GM23248 (cell line): ENCODE data around the gene PLSCR1.

ENCODE experiments used
- EZH2 ChIP-seq: fragments of 200-600 bp; sonication (generic); IDR thresholded peaks from 2 replicates; pipeline ENCODE4 v1.6.1; 2018; ENCODE audit warnings: antibody characterized with exemption, mild to moderate bottlenecking; ENCODE audit not compliant: insufficient read depth, poor library complexity, severe bottlenecking
- EZH2phosphoT487 ChIP-seq: fragments of 200-600 bp; sonication (generic); IDR thresholded peaks from 2 replicates; pipeline ENCODE4 v1.6.1; 2018; ENCODE audit warnings: antibody characterized with exemption, moderate library complexity, mild to moderate bottlenecking, low read depth; ENCODE audit not compliant: insufficient read depth

DNA sequence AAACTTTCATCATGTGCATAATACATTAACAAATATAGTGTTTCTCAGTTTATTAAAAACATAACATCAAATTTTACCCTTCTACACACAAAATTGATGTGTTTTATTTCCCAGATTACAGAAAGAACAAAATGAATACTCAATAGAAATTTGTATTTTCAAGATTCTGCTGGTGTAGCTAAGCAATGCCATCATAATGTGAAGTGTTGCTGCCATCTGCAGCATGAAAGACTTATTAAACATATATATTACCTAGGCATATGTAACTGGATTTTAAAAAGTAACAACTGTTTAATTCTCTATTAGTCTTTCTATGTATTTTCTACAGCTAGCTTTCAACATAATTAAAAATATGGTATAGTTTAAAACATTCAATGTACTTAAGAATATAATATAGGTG, 33.3 kb upstream of the PLSCR1 start:
- no peak for TF ChIP-seq EZH2
- no peak for TF ChIP-seq EZH2phosphoT487
